Ovary (tissue), 9 donors: Measurements from ENCODE around the gene VGF. TPM values are rescaled to one million over a fixed set of nuclear protein-coding genes. Genes with fewer than 3 reads are reported as not detected.

Source experiments
- DNase-seq, 5 donors: peaks; one replicate each; pipeline ENCODE4 v3.0.0-alpha.2; 2019 to 2020
- H3K27ac ChIP-seq, 2 donors: fragments of 200-600 bp; one replicate each; pipeline versions ENCODE4 v1.5.1 to v1.8.0; 2019 to 2022
- H3K27me3 ChIP-seq: fragments of 200-600 bp; one replicate; pipeline ENCODE4 v1.8.0; 2022
- H3K36me3 ChIP-seq: fragments of 200-600 bp; sonication (generic); one replicate; pipeline ENCODE4 v1.5.1; 2019
- H3K4me1 ChIP-seq: one replicate; pipeline ENCODE4 v1.8.1; 2013; ENCODE audit warnings: mild to moderate bottlenecking, moderate library complexity; ENCODE audit not compliant: insufficient read depth
- H3K4me3 ChIP-seq: fragments of 200-600 bp; sonication (generic); one replicate; pipeline ENCODE4 v1.5.1; 2017
- H3K9me3 ChIP-seq, 2 donors: fragments of 200-600 bp in 1 of 2; sonication (generic) in 1 of 2; one replicate each; pipeline versions ENCODE4 v1.5.1 to v1.8.1; 2013 to 2019; ENCODE audit warnings: mild to moderate bottlenecking in 1 of 2, moderate library complexity in 1 of 2
- CTCF ChIP-seq, 3 donors: fragments of 450-650 bp in 2 of 3; fragments of 200-600 bp in 1 of 3; IDR thresholded peaks; one replicate each; pipeline versions ENCODE4 v1.5.1 to v1.8.0; 2016 to 2022; ENCODE audit warnings: antibody characterized with exemption in 3 of 3, mild to moderate bottlenecking in 1 of 3
- EP300 ChIP-seq: sonication (generic); formaldehyde crosslinking; IDR thresholded peaks from one replicate; pipeline ENCODE4 v1.6.1; 2017; ENCODE audit warnings: antibody characterized with exemption
- POLR2A ChIP-seq: fragments of 450-650 bp; IDR thresholded peaks from one replicate; pipeline ENCODE4 v1.6.1; 2017; ENCODE audit warnings: antibody characterized with exemption, mild to moderate bottlenecking, moderate library complexity
- WGBS, 3 donors: extraction: QIAGEN DNeasy Blood & Tissue Kit in 1 of 3; methylation state at CpG; one replicate each; pipeline versions ENCODE4 v1.1.5 to v1.1.7; 2013 to 2017; 5-methylcytosine and 5-hydroxymethylcytosine counted together
- intact Hi-C, 4 donors: fragments of 100-400 bp; cut with DNase I; formaldehyde crosslinking; loops; one replicate each; pipeline versions ENCODE4 v1.11.0 to v1.15.1; 2022 to 2023
- polyA plus RNA-seq, 2 donors: library from polyadenylated mRNA; stranded (reverse); fragments of 200-250 nt in 1 of 2; fragments of 350-450 nt in 1 of 2; fragmentation: Illumina TruSeq in 1 of 2; extraction: RNeasy Lipid Tissue Mini Kit (QIAGEN cat#74804) in 1 of 2; gene quantifications; one replicate each; pipeline ENCODE4 v1.2.3, GENCODE V29; 2013 to 2014
- total RNA-seq, 7 donors: library from RNA; depleted of rRNA in 2 of 7; stranded (reverse); fragments of >200 nt in 2 of 7; fragmentation: NEBNext Ultra II Directional in 3 of 7; extraction: Animal tissue kit (Norgen Biotek cat#: 25700) in 3 of 7; gene quantifications; one replicate each; pipeline versions ENCODE4 v1.1.0 to v1.2.4, GENCODE V29; 2016 to 2023
- donor health status: DM: no; HTN: no; CAD: no; lungs with moderate emphysema.
- donor health status: DM: no; HTN: no; CAD: no.
- donor health status: Bipolar disorder and iron deficiency.
- donor health status: DM: yes; HTN: yes; CAD: no.
- donor health status: DM: no; HTN: no; CAD: no.
- donor health status: DM: yes; HTN: yes; CAD: no.

VGF gene
- total and polyA plus RNA-seq, 9 donors: 0.04 to 0.20 TPM; not detected in 7

- Histone ChIP-seq H3K27ac (no peak overlapping the region), H3K4me1 (peaks cover 10% of the 10 kb centered on the region), H3K9me3 (no peaks in the 10 kb centered on the region), H3K36me3 (no peaks in the 10 kb centered on the region), H3K4me3 (no peak overlapping the region), H3K27me3 (no peaks in the 10 kb centered on the region)
- 73% methylated on average over 6 of the region's 6 CpGs for WGBS, 3 donors
- intact Hi-C loops: no loop called here
- DNase-seq: no peak
- TF ChIP-seq POLR2A: no peak
- no peak for TF ChIP-seq CTCF (IDR thresholded peaks at IDR 0.05)
- no peak for TF ChIP-seq EP300
Measured at GRCh38 chr7:101156277-101156676, 9.1 kb downstream of the VGF start.

GRCh38 chr7:101155303-101155702 lies 10.1 kb downstream of the VGF start:
- Histone ChIP-seq H3K36me3 (no peaks in the 10 kb centered on the region), H3K27ac (no peak overlapping the region), H3K4me1 (peaks cover 10% of the 10 kb centered on the region), H3K27me3 (no peaks in the 10 kb centered on the region), H3K9me3 (no peaks in the 10 kb centered on the region), H3K4me3 (peak overlapping the region; percentile 63)
- WGBS, 3 donors: 46 to 57% (median 46%) methylated on average over 4 of the region's 4 CpGs
- TF ChIP-seq CTCF (IDR thresholded peaks at IDR 0.05): no peak
- TF ChIP-seq POLR2A: no peak
- no peak for TF ChIP-seq EP300
- DNase-seq: no peak
- intact Hi-C loops: no loop called here

GRCh38 chr7:101154693-101155102 lies 10.7 kb downstream of the VGF start:
- no peak overlapping the region for H3K27ac ChIP-seq
- H3K9me3 ChIP-seq: no peaks in the 10 kb centered on the region
- H3K27me3 ChIP-seq: no peaks in the 10 kb centered on the region
- peak overlapping the region; percentile 63 for H3K4me3 ChIP-seq
- WGBS, 3 donors: 0% methylated on average over 27 to 34 of the region's 34 CpGs
- no peak for DNase-seq
- peaks cover 10% of the 10 kb centered on the region for H3K4me1 ChIP-seq
- no peaks in the 10 kb centered on the region for H3K36me3 ChIP-seq
- TF ChIP-seq POLR2A (no peak), EP300 (no peak), CTCF (IDR thresholded peaks at IDR 0.05) (no peak)
- intact Hi-C loops: no loop called here

- no peaks in the 10 kb centered on the region for H3K36me3 ChIP-seq
- H3K4me1 ChIP-seq: peaks cover 10% of the 10 kb centered on the region
- TF ChIP-seq EP300: no peak
- TF ChIP-seq POLR2A: no peak
- no peak for TF ChIP-seq CTCF (IDR thresholded peaks at IDR 0.05)
- DNase-seq: peak; percentile 93 to 96 (median 94)
- WGBS, 3 donors: 2 to 4% (median 4%) methylated on average over 42 to 50 of the region's 51 CpGs
- H3K4me3 ChIP-seq: peak within 1 kb of the TSS; percentile 63
- H3K9me3 ChIP-seq: no peaks in the 10 kb centered on the region
- H3K27me3 ChIP-seq: no peaks in the 10 kb centered on the region
- H3K27ac ChIP-seq: no peak within 1 kb of the TSS
- intact Hi-C loops: no loop called here
Measured at GRCh38 chr7:101153969-101154692, 11.2 kb downstream of the VGF start, which contains the start of gene AP1S1. Gene AP1S1 (plus strand): TSS chr7:101154476. CDS start chr7:101154515, 39 bp downstream.
